ENCODE measurements around the gene REPS1.

DNA sequence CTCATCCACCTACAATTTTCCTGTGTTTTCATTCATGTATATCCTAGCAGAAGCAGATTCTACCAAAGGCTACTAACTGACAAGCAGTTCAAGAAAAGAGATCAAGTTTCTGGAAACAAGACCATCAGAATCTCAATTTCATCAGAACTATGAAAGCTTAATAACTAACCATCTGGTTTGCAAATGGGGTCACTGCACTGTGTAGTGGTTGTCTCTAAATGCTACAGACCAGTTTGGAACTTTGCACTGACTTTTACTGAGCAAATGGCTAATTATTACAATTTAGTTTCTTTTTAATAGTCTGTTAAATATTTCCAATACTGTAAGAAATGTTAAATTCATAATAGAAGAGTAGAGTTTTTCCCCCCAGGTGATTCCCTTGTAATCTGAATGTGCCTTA, 64.5 kb downstream of the REPS1 start:
- TF ChIP-seq, protein P1, sequence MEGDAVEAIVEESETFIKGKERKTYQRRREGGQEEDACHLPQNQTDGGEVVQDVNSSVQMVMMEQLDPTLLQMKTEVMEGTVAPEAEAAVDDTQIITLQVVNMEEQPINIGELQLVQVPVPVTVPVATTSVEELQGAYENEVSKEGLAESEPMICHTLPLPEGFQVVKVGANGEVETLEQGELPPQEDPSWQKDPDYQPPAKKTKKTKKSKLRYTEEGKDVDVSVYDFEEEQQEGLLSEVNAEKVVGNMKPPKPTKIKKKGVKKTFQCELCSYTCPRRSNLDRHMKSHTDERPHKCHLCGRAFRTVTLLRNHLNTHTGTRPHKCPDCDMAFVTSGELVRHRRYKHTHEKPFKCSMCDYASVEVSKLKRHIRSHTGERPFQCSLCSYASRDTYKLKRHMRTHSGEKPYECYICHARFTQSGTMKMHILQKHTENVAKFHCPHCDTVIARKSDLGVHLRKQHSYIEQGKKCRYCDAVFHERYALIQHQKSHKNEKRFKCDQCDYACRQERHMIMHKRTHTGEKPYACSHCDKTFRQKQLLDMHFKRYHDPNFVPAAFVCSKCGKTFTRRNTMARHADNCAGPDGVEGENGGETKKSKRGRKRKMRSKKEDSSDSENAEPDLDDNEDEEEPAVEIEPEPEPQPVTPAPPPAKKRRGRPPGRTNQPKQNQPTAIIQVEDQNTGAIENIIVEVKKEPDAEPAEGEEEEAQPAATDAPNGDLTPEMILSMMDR (conservative IDR thresholded peaks at IDR 0.05; ENCODE audit: low read depth, low read length): no peak
- no peak for TF ChIP-seq EZH2 (IDR thresholded peaks at IDR 0.05; ENCODE audit: borderline replicate concordance, low read depth, low read length, poor library complexity, severe bottlenecking)
